ENCODE measurements around the gene LRRC3. TPM values are rescaled to one million over a fixed set of nuclear protein-coding genes. Genes with fewer than 3 reads are reported as not detected.

Gene LRRC3
- total RNA-seq, 2 experiments from 2014 or later: 0.55 to 0.61 TPM

- DNase-seq: peak in 1 of 14 experiments; percentile 17
- no peak for TF ChIP-seq CTCF (IDR thresholded peaks at IDR 0.05)
- intact Hi-C loops (cut with DNase I, micrococcal nuclease): no loop called here
- Histone ChIP-seq H3K9me3 (ENCODE audit: control insufficient read depth in 1 of 2, insufficient read depth in 1 of 2, low read length in 2 of 2) (peaks cover 0 to 11% of the 10 kb centered on the region in 2 experiments), H3K36me3 (ENCODE audit: insufficient read depth, low read length) (no peaks in the 10 kb centered on the region), H3K27me3 (ENCODE audit: control insufficient read depth in 1 of 2, insufficient read depth in 2 of 2, low read length in 2 of 2) (peaks cover 0 to 7% of the 10 kb centered on the region in 2 experiments), H3K27ac (ENCODE audit: low read depth in 1 of 2, low read length in 2 of 2) (no peak overlapping the region), H3K4me3 (ENCODE audit: low read length) (no peak overlapping the region), H3K4me1 (ENCODE audit: insufficient read depth, low read length) (no peaks in the 10 kb centered on the region)
- peaks cover under 1% of the 10 kb centered on the region for H3K4me1 Mint-ChIP-seq (ENCODE audit: low read depth)
- peaks cover 13% of the 10 kb centered on the region for H3K27me3 Mint-ChIP-seq
- ATAC-seq (ENCODE audit: poor library complexity): no peak
- H3K27ac Mint-ChIP-seq: no peak overlapping the region
- no peaks in the 10 kb centered on the region for H3K36me3 Mint-ChIP-seq (ENCODE audit: low read depth)
- H3K9me3 Mint-ChIP-seq: peaks cover 5% of the 10 kb centered on the region
- ChIA-PET CTCF (no interaction called here), POLR2A (no interaction called here)
- no peak overlapping the region for H3K4me3 Mint-ChIP-seq
Measured at GRCh38 chr21:44448651-44449131, 6.6 kb upstream of the LRRC3 start.

- Mint-ChIP-seq H3K36me3 (ENCODE audit: low read depth) (no peaks in the 10 kb centered on the region), H3K4me1 (ENCODE audit: low read depth) (peaks cover 10% of the 10 kb centered on the region), H3K9me3 (peaks cover 5% of the 10 kb centered on the region), H3K27me3 (peaks cover 13% of the 10 kb centered on the region), H3K4me3 (no peak overlapping the region), H3K27ac (no peak overlapping the region)
- POLR2A ChIA-PET: no interaction called here
- CTCF ChIA-PET: no interaction called here
- no peak overlapping the region for H3K4me3 ChIP-seq (ENCODE audit: low read length)
- intact Hi-C loops (cut with DNase I, micrococcal nuclease): loop anchor here in 1 of 2 experiments (10.0 kb wide), 1 partner anchor 1145 kb away; no protein-coding TSS in a partner anchor
- no peaks in the 10 kb centered on the region for H3K36me3 ChIP-seq (ENCODE audit: insufficient read depth, low read length)
- H3K9me3 ChIP-seq (ENCODE audit: control insufficient read depth in 1 of 2, insufficient read depth in 1 of 2, low read length in 2 of 2): peaks cover 0 to 2% of the 10 kb centered on the region in 2 experiments
- H3K4me1 ChIP-seq (ENCODE audit: insufficient read depth, low read length): peaks cover 3% of the 10 kb centered on the region
- ATAC-seq (ENCODE audit: poor library complexity) (no peak), DNase-seq (peak in 1 of 14 experiments; percentile 27)
- no peak for TF ChIP-seq CTCF (IDR thresholded peaks at IDR 0.05)
- H3K27ac ChIP-seq (ENCODE audit: low read depth in 1 of 2, low read length in 2 of 2): no peak overlapping the region
- peaks cover 0 to 7% of the 10 kb centered on the region in 2 experiments for H3K27me3 ChIP-seq (ENCODE audit: control insufficient read depth in 1 of 2, insufficient read depth in 2 of 2, low read length in 2 of 2)
Measured at GRCh38 chr21:44449473-44450363, 5.6 kb upstream of the LRRC3 start.

- H3K9me3 Mint-ChIP-seq: peaks cover 5% of the 10 kb centered on the region
- intact Hi-C loops (cut with DNase I, micrococcal nuclease): loop anchor here in 1 of 2 experiments (10.0 kb wide), 1 partner anchor 1144 kb away; no protein-coding TSS in a partner anchor
- H3K36me3 ChIP-seq (ENCODE audit: insufficient read depth, low read length): no peaks in the 10 kb centered on the region
- no peak overlapping the region for H3K4me3 ChIP-seq (ENCODE audit: low read length)
- H3K9me3 ChIP-seq (ENCODE audit: control insufficient read depth in 1 of 2, insufficient read depth in 1 of 2, low read length in 2 of 2): peaks cover 0 to 5% of the 10 kb centered on the region in 2 experiments
- ChIA-PET POLR2A (no interaction called here), CTCF (no interaction called here)
- H3K4me1 Mint-ChIP-seq (ENCODE audit: low read depth): peaks cover 11% of the 10 kb centered on the region
- peaks cover 0 to 7% of the 10 kb centered on the region in 2 experiments for H3K27me3 ChIP-seq (ENCODE audit: control insufficient read depth in 1 of 2, insufficient read depth in 2 of 2, low read length in 2 of 2)
- peaks cover 13% of the 10 kb centered on the region for H3K27me3 Mint-ChIP-seq
- no peak overlapping the region for H3K4me3 Mint-ChIP-seq
- no peak for TF ChIP-seq CTCF (IDR thresholded peaks at IDR 0.05)
- H3K36me3 Mint-ChIP-seq (ENCODE audit: low read depth): no peaks in the 10 kb centered on the region
- DNase-seq (peak in 1 of 14 experiments; percentile 29), ATAC-seq (ENCODE audit: poor library complexity) (no peak)
- H3K4me1 ChIP-seq (ENCODE audit: insufficient read depth, low read length): peaks cover 6% of the 10 kb centered on the region
- H3K27ac ChIP-seq (ENCODE audit: low read depth in 1 of 2, low read length in 2 of 2): no peak overlapping the region
- H3K27ac Mint-ChIP-seq: no peak overlapping the region
Measured at GRCh38 chr21:44450402-44450801, 4.9 kb upstream of the LRRC3 start.
